Fibroblast of the conjunctiva (primary cell): ENCODE data around the gene ST6GALNAC2.
"Not testable (repeated sequence)": the region's sequence is repeated elsewhere in the genome, so short reads cannot be mapped to it uniquely, and the experiment has no call there.

Experiments used
- DNase-seq: peaks from one replicate; pipeline ENCODE4 v3.0.0-alpha.2; 2010; ENCODE audit warnings: low read depth

The ST6GALNAC2 gene

DNA sequence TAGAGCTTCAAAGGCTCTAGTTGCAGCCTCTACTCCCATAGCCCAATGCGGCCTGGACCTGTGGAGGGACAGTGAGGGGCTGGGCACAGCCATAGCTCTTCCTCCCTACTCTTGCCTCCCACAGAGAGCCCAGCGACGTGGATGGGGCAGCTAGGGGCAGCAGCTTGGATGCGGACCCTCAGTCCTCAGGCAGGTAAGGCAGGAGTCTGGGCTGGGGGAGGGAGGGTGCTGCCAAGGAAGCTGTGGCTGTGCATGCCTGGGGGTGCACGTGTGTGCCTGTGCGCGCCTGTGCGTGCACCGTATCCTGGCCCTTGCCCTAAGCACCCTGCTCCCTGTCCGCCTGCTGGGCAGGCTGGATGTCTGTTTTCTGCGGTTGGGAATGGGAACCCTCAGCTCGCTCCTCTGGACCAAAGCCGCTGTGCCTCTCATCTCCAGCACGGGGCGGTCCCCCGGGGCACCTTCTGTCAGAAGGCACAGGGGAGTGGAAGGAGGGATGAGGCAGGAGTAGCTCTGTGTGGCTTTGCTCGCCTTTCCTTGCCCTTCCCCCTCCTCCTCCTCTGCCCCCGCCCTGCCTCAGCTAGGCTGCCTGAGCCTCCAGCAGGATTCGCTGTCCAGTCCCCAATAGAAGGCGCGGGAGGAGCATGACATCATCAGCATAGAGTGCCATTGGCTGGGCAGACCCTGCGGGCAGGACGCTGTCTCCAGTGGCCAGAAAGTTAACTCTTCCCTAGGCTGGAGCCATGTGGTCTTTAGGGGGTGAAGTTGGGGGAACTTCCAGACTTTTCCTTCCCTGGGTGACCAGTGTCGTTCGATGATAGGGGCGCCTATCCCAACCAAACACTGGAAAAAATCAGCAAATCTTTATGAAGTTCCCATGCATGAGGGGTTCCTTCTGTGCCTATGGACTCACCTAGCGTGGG is 45.0 kb downstream of the ST6GALNAC2 start:
- peak; percentile 88 for DNase-seq

GRCh38 chr17:76539631-76540271 is 45.9 kb downstream of the ST6GALNAC2 start, which contains the start of gene PRCD:
PRCD (plus strand) TSS chr17:76540044; CDS start chr17:76540142, 98 bp downstream.
- DNase-seq = no peak

GRCh38 chr17:76538941-76539570 is 46.6 kb downstream of the ST6GALNAC2 start:
- no peak for DNase-seq

GRCh38 chr17:76538281-76538931 is 47.3 kb downstream of the ST6GALNAC2 start:
- DNase-seq = no peak

DNA sequence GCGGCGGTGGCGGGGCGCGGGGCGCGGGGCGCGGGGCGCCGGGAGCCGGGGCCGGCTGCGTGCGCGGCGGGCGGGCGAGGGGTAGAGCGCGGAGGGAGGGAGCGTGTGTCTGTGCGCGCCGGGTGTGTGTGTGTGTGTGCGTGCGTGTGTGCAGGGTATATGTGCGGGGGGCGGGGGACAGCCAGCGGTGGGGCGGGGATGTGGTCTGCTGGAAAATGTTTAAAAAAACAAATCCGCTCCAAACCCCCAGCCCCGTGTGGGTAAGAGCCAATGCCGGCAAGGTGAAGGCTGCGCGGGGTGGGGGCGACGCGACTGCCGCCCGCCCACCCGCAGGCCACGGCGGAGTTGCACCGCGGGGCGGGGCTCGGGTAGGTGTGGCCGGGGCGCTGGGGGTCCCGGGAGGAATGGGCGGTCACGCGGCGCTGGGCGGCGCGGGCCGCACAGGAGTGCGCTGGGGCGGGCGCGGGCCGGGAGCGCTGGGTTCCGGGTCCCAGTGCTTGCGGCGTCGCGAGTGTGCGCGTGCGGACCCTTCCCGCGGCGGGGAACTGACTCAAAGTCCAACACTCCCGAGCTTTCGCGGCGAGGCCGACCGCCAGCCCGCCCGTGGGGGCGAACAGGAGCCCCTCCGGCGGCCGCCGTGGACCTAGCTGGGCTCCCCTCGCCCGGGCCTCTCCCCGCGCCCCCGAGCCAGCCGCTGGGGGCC is 47.9 kb downstream of the ST6GALNAC2 start, which contains the start of gene CYGB:
TSS of gene CYGB (minus strand) at position 132 of the 703 bp plus-strand sequence. CDS start 167 bp downstream, outside the sequence.
- DNase-seq = no peak

DNA sequence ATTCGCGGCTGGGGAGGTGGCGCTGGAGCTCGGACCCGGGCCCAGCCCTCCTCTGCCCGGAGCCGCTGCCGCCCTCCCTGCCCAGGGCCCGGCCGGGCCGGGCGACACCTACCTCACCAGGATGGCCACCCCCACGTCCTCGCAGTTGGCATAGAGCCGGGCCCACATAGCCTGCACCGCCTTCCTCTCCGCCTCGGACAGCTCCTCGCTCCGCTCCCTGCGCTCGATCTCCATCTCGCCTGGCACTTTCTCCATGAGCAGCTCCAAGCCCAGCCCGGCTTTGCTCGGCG is 48.4 kb downstream of the ST6GALNAC2 start:
- no peak for DNase-seq

DNA sequence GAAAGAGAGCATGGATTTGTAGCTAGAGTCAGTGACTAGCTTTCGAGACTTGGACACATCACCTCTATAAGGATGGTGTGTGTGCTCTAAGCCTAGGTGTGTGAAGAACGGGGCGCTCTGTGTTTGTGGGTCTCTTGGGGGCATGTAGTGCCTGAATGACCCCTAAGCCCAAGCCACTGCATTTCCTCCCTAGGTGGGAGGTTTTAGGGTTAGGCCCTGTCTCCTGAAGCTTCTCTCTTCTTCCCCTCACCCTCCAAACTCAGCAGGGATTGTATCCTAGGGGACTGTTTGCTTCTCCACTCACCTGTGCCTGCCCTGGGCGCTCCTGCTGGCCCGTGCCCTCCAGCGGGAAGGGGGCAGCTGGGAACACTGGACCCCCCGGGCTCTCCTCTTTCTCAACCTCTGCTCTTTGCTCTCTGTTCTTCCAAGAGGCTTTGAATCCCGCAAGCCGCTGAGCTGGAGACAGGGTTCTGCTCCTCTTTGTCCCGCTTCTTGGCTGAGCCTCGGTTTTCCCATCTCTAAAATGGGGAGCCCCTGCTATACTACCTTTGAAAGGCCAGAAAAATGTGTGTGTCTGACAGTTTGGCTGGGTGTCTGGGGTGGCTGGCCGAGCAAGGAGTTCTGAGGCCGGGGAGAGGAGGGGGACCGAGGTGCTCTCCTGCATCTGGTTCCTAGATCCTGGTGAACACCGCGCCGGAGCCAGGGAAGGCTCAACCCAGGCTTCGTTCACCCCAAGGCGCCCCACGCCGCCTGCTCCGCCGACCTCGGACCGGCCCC is 49.0 kb downstream of the ST6GALNAC2 start:
- no peak for DNase-seq

GRCh38 chr17:76535788-76536510 is 49.7 kb downstream of the ST6GALNAC2 start:
- DNase-seq = no peak

DNA sequence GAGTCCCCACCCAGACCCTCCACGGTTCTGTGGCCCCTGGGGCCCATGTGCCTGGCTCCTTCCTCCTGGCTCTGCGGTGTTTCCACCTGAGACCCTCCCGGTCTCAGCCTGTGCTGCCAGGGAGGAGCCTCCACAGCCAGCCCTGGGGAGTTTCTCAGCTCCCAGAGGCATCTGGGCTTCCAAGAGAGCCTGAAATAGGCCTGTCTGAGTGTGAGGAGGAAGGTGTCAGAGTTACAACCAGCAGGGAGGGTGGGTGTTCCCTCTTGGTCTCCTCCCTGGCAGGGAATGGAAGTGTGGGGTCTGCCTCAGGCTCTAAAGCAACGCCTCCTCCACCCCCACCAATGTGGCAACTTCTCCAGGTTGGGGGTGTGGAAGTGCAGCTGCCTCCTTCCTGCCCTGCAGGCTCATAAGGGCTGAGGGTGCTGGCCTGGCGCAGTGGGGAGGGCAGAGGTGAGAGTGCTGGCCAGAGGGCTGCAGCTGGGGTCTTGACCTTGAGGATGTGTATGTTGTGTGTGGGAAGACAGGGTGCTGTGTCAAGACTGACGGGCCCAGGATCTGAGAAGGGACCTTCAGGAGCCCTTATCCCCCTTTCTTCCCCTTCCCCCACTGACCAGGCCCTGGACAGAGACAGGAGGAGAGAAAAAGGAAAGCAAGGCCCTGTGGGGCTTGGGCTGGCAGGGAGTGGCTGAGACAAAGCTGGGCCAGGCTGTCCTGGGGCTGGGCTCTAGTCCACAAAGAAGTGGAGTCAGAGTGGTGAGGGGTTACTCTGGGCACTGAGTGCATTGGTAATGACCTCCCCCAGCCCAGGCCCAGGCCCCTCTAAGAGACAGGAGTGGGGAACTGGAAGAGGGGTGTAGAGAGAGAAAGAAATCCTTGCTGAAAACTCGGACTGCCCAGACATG is 50.6 kb downstream of the ST6GALNAC2 start:
- DNase-seq = no peak

- not testable (repeated sequence) for DNase-seq
Measured at GRCh38 chr17:76533640-76534359, 51.9 kb downstream of the ST6GALNAC2 start.

- DNase-seq = no peak
Measured at GRCh38 chr17:76532072-76532651, 53.5 kb downstream of the ST6GALNAC2 start.

DNA sequence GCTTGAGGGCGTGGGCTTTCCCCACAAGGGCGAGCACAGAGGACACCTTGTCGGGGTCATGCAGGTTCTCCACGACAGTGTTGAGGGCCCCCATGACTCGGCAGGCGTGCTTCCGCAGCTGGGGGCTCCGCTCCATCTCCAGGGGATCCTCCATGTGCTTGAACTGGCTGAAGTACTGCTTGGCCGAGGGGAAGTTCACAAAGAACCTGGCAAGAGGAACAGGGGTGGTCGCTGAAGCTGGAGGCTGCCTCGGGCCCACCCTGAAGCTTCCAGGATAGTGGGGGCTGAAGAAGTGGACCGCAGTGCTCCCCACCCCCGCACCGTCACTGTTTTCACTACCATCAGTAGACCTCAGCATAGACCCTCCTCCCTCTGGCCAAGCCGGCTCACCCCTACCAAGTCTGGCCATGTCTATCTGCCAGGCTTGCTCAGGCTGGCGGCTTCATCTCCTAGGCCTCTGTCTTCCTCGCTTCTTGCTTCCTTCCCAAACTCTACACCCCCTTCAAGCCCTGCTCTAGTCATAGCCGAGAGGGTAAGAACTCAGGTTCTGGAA is 54.1 kb downstream of the ST6GALNAC2 start:
- DNase-seq = no peak

- DNase-seq = no peak
Measured at GRCh38 chr17:76530811-76531485, 54.7 kb downstream of the ST6GALNAC2 start.

DNA sequence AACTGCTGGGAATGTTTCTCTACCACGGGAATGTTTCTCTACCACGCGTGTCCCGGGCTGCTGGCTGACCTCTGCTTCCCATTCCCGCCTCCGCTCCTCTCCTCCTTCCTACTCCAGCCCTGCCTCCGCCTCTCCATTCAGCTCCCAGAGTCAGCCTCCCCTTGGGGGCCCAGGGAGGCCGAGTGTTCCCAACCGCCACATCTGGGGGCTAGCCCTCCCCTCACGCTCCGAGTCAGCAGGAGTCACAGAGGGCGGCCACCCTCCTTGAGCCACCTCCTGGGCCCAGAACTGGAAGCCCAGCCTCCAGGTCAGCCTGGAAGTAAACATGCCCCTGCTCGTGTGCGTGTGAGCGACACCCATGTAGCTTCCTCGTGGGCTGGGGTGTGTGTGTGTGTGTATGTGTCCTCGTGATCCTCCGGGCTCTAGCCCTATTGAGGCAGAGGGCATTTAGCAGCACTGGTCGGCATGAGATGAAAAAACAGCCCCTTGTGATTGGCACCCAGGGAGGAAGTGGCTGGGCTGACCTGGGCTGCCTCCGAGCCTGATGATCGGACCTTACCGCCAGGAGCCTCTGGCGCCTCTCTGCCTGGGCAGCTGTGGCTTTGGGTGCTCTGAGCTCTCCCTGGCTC is 55.5 kb downstream of the ST6GALNAC2 start:
- no peak for DNase-seq

DNA sequence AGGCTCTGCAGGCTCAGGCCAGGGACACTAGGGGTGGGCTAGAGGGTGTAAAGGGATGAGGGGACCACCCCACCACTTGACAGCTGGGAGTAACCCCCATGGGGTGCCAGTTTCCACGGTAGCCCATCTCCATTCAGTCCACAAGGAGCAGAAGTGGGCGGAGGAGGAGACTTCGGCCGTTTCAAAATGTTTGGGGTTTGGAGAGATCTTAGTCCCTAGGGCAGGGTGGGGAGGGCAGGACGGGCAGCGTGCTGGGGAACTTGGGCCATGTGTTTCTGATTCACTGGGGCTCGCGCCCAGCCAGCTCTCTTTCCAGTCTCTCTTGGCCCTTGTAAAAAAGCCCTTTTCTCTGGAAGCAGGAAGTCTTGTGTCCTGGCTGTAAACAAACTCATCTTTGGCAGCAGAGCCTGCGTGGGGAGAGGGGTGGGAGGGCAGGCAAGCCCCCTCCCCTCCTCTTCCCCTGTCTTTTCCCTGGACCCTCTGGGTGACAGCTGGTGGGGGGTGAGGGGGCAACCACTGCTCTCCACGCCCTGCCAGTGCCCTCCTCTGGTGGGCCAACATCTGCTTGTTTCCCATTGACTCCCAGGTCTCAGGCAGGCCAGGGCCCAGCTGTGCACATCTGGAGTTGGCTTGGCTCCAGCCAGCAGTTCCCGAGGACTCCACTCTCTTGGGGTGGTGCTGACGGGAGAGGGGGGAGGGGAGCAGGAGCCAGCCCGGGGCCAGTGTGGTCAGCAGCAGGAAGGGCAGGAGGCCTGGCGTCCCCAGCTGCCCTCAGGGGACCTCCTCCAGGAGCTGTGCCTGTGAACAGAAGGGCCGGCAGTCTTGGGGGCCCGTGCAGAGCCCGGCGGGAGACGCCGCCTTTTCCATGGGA is 56.2 kb downstream of the ST6GALNAC2 start:
- peak; percentile 91 for DNase-seq
